Measurements from ENCODE around the gene SDK1.
"Not testable (repeated sequence)": the region's sequence is repeated elsewhere in the genome, so short reads cannot be mapped to it uniquely, and the experiment has no call there.

SDK1 gene

DNA sequence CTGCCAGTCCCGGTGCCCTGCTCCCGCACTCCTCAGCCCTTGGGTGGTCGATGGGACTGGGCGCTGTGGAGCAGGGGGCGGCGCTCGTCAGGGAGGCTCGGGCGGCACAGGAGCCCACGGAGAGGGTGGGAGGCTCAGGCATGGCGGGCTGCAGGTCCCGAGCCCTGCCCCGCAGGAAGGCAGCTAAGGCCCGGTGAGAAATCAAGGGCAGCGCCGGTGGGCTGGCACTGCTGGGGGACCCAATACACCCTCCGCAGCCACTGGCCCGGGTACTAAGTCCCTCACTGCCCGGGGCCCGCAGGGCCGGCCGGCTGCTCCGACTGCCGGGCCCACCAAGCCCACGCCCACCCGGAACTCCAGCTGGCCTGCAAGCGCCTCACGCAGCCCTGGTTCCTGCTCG lies 1012.9 kb downstream of the SDK1 start:
- FAIRE-seq: not testable (repeated sequence)

DNA sequence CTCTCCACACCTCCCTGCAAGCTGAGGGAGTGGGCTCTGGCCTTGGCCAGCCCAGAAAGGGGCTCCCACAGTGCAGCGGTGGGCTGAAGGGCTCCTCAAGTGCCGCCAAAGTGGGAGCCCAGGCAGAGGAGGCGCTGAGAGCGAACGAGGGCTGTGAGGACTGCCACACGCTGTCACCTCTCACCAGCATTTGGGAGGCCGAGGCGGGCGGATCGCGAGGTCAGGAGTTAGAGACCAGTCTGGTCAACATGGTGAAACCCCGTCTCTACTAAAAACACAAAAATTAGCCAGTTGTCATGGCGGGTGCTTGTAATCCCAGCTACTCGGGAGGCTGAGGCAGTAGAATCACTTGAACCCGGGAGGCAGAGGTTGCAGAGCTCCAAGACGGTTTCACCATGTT lies 1013.3 kb downstream of the SDK1 start:
- FAIRE-seq: not testable (repeated sequence)
